B cell (primary cell): Measurements from ENCODE around the gene CDH12.

ENCODE experiments used
- CTCF ChIP-seq: fragments of 200-600 bp; IDR thresholded peaks from one replicate; pipeline ENCODE4 v1.8.0; 2022; ENCODE audit warnings: antibody characterized with exemption, mild to moderate bottlenecking
- EZH2 ChIP-seq: IDR thresholded peaks from 2 replicates; pipeline ENCODE4 v1.6.1; 2012; ENCODE audit warnings: borderline replicate concordance, low read depth, mild to moderate bottlenecking, moderate library complexity, low read length; ENCODE audit not compliant: insufficient read depth, poor library complexity, severe bottlenecking

GRCh38 chr5:22050931-22051330 lies 802.2 kb downstream of the CDH12 start:
- TF ChIP-seq CTCF = no peak
- no peak for TF ChIP-seq EZH2
